GM12878 (cell line): ENCODE data around the gene FAM120A. TPM values are rescaled to one million over a fixed set of nuclear protein-coding genes. Genes with fewer than 3 reads are reported as not detected.

Experiments used
- EGR1 ChIP-seq, 2 experiments: IDR thresholded peaks; 1 replicate in 1 of 2; 2 replicates in 1 of 2; pipeline ENCODE4 v1.6.1; 2011 to 2012; ENCODE audit warnings: low read depth in 2 of 2, low read length in 2 of 2, borderline replicate concordance in 1 of 2, mild to moderate bottlenecking in 1 of 2, moderate library complexity in 1 of 2
- FOXK2 ChIP-seq: fragments of 450-650 bp; IDR thresholded peaks from 2 replicates; pipeline ENCODE4 v1.6.1; 2017; ENCODE audit warnings: mild to moderate bottlenecking, moderate library complexity
- MXI1 ChIP-seq: fragments of 150-350 bp; IDR thresholded peaks from 2 replicates; pipeline ENCODE4 v1.6.1; 2011; ENCODE audit warnings: low read depth, mild to moderate bottlenecking, inconsistent platforms, low read length, improper control_type of control experiment
- MYB ChIP-seq: fragments of 150-350 bp; IDR thresholded peaks from 2 replicates; pipeline ENCODE4 v1.6.1; 2014; ENCODE audit warnings: mild to moderate bottlenecking, low read depth, low read length, borderline replicate concordance
- RFX5 ChIP-seq: IDR thresholded peaks from 2 replicates; pipeline ENCODE4 v1.6.1; 2011; ENCODE audit warnings: low read depth, low read length, improper control_type of control experiment
- SMAD1 ChIP-seq: fragments of 450-650 bp; IDR thresholded peaks from 2 replicates; pipeline ENCODE4 v1.6.1; 2018; ENCODE audit warnings: mild to moderate bottlenecking, low read depth; ENCODE audit not compliant: partially characterized antibody
- TARDBP ChIP-seq: IDR thresholded peaks from 2 replicates; pipeline ENCODE4 v1.6.1; 2016; ENCODE audit warnings: borderline replicate concordance
- WRNIP1 ChIP-seq: IDR thresholded peaks from 2 replicates; pipeline ENCODE4 v1.6.1; 2011; ENCODE audit warnings: low read depth, low read length, improper control_type of control experiment, borderline replicate concordance
- polyA plus RNA-seq, 11 experiments: library from polyadenylated mRNA; depleted of rRNA in 4 of 11; unstranded in 6 of 11; stranded (reverse) in 5 of 11; fragments of >200 nt; fragmentation: Nextera tagmentation in 4 of 11; fragmentation: Illumina TruSeq in 1 of 11; extraction: Ambion mirVana in 4 of 11; extraction: Trizol in 1 of 11; gene quantifications; 1 replicate in 1 of 11; 2 replicates in 10 of 11; pipeline versions ENCODE4 v1.2.1 to v1.2.3, GENCODE V29; 2011 to 2016; ENCODE audit warnings: inconsistent platforms in 2 of 11, missing spikeins in 2 of 11, low read depth in 1 of 11
- total RNA-seq, 4 experiments: library from RNA; depleted of rRNA in 3 of 4; stranded (reverse); fragments of >200 nt in 3 of 4; fragmentation: Illumina TruSeq in 1 of 4; extraction: Trizol in 1 of 4; gene quantifications; 2 replicates each; pipeline versions ENCODE4 v1.2.1 to v1.2.3, GENCODE V29; 2013 to 2021
- TF ChIP-seq, protein P1 (sequence below): IDR thresholded peaks from 2 replicates; pipeline ENCODE4 v1.6.1; 2012; ENCODE audit warnings: mild to moderate bottlenecking, low read depth, low read length
- TF ChIP-seq, protein P2 (sequence below): fragments of 450-650 bp; IDR thresholded peaks from 2 replicates; pipeline ENCODE4 v1.6.1; 2017; ENCODE audit warnings: mild to moderate bottlenecking, low read depth, inconsistent platforms; ENCODE audit not compliant: poor library complexity, severe bottlenecking

The FAM120A gene
- total and polyA plus RNA-seq, 10 of the 15 experiments (the other 5 are each of a cell fraction or from before 2014, with no cell fraction given) = 13.1 to 89.6 (median 52.5) TPM

DNA sequence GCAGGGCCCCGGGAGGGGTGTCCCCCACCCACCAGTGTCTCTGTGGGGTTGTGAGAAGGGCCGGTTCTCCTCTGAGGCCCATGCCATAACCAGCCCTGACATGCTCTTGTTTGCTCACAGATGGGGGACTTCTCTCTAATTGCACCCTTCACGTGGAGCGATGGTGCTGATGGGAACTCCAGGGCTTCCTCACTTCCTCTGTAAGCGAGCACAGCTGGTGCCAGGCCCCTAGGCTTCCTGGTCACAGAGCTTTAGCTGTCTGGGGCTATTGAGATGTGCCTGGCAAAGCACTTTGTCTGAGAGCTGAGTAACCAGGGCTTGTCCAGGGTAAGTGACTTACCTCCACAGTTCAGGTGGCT lies 161.3 kb downstream of the FAM120A start (continued):
- 0 out of 3 replicates have a peak, but pooled peaks of 1 of the 2 experiments have one; percentile 31 for TF ChIP-seq EGR1 (IDR thresholded peaks at IDR 0.05; ENCODE audit: borderline replicate concordance in 1 of 2, low read depth in 2 of 2, low read length in 2 of 2)
- TF ChIP-seq SMAD1 = no peak
- no peak for TF ChIP-seq FOXK2
- TF ChIP-seq WRNIP1 = no peak
- TF ChIP-seq TARDBP = no peak
- TF ChIP-seq RFX5 = no peak
- TF ChIP-seq MXI1 = no peak
- no peak for TF ChIP-seq MYB
- TF ChIP-seq, protein P1, sequence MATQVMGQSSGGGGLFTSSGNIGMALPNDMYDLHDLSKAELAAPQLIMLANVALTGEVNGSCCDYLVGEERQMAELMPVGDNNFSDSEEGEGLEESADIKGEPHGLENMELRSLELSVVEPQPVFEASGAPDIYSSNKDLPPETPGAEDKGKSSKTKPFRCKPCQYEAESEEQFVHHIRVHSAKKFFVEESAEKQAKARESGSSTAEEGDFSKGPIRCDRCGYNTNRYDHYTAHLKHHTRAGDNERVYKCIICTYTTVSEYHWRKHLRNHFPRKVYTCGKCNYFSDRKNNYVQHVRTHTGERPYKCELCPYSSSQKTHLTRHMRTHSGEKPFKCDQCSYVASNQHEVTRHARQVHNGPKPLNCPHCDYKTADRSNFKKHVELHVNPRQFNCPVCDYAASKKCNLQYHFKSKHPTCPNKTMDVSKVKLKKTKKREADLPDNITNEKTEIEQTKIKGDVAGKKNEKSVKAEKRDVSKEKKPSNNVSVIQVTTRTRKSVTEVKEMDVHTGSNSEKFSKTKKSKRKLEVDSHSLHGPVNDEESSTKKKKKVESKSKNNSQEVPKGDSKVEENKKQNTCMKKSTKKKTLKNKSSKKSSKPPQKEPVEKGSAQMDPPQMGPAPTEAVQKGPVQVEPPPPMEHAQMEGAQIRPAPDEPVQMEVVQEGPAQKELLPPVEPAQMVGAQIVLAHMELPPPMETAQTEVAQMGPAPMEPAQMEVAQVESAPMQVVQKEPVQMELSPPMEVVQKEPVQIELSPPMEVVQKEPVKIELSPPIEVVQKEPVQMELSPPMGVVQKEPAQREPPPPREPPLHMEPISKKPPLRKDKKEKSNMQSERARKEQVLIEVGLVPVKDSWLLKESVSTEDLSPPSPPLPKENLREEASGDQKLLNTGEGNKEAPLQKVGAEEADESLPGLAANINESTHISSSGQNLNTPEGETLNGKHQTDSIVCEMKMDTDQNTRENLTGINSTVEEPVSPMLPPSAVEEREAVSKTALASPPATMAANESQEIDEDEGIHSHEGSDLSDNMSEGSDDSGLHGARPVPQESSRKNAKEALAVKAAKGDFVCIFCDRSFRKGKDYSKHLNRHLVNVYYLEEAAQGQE = no peak
- TF ChIP-seq, protein P2, sequence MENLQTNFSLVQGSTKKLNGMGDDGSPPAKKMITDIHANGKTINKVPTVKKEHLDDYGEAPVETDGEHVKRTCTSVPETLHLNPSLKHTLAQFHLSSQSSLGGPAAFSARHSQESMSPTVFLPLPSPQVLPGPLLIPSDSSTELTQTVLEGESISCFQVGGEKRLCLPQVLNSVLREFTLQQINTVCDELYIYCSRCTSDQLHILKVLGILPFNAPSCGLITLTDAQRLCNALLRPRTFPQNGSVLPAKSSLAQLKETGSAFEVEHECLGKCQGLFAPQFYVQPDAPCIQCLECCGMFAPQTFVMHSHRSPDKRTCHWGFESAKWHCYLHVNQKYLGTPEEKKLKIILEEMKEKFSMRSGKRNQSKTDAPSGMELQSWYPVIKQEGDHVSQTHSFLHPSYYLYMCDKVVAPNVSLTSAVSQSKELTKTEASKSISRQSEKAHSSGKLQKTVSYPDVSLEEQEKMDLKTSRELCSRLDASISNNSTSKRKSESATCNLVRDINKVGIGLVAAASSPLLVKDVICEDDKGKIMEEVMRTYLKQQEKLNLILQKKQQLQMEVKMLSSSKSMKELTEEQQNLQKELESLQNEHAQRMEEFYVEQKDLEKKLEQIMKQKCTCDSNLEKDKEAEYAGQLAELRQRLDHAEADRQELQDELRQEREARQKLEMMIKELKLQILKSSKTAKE = no peak
- TF ChIP-seq, all 136 proteins: peak for 7
